Lung microvascular endothelial cell (primary cell): Measurements from ENCODE around the gene OR51B6. TPM values are rescaled to one million over a fixed set of nuclear protein-coding genes. Genes with fewer than 3 reads are reported as not detected.
"Not testable (repeated sequence)": the region's sequence is repeated elsewhere in the genome, so short reads cannot be mapped to it uniquely, and the experiment has no call there.

Source experiments
- DNase-seq, 2 donors: peaks; one replicate each; pipeline versions ENCODE4 v3.0.0 to v3.0.0-alpha.2; 2010; ENCODE audit warnings: low read depth in 2 of 2
- total RNA-seq: library from RNA; depleted of rRNA; stranded (reverse); fragments of >200 nt; gene quantifications from 2 replicates; pipeline ENCODE4 v1.2.1, GENCODE V29; 2014

OR51B6 gene
- total RNA-seq, 1 donor from 2014 or later, result not detected

DNA sequence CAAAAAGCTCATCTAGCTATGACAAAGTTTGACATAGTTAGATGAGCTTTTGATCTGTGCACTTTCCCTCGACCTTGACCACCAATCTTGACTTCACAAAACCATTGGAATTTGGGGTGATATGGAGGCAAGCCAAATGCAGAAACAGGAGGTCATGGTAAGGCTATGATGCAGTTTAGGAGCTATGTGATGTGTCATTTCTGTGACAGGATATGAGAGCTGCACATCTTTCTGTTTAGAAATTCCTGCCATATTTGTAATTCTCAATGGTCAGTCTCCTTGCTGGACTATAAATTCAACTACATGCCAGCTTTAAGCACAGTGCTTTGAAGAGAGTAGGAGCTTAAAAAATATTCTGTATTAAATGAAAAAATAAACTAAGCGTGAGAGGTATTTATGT lies 12.9 kb downstream of the OR51B6 start:
- peak; percentile 16 to 72 for DNase-seq

DNA sequence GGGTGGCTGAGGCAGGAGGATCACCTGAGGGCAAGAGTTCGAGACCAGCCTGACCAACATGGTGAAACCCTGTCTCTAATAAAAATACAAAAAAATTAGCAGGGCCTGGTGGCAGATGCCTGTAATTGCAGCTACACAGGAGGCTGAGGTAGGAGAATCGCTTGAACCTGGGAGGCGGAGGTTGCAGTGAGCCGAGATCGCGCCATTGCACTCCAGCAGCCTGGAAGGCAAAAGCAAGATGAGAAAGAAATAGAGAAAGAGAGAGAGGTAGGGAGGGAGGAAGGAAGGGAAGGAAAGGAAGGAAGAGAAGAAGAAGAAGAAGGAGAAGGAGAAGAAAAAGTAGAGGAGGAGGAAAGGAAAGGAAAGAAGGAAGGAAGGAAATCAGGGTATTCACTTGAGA lies 15.1 kb downstream of the OR51B6 start:
- DNase-seq, result not testable (repeated sequence)

DNA sequence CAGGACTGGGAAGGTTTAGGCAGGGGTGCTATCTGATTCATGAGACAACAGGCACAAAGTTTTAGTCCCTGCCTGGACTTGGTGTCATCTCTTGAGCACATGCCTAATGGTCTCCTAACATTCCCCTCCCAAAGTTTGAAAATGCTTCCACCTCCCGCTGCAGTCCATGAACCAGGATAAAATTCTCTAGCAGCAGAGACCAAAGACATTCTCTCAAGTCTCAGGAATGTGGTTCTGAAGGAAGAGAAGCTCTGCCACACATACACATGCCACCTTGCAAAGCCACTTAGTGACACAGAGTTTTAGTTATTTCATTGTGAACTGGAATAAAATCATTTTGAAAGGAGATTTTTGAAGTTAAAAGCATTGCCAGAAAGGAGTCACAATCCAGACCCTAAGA lies 15.5 kb downstream of the OR51B6 start:
- peak in 1 of 2 donors; percentile 10 for DNase-seq

DNA sequence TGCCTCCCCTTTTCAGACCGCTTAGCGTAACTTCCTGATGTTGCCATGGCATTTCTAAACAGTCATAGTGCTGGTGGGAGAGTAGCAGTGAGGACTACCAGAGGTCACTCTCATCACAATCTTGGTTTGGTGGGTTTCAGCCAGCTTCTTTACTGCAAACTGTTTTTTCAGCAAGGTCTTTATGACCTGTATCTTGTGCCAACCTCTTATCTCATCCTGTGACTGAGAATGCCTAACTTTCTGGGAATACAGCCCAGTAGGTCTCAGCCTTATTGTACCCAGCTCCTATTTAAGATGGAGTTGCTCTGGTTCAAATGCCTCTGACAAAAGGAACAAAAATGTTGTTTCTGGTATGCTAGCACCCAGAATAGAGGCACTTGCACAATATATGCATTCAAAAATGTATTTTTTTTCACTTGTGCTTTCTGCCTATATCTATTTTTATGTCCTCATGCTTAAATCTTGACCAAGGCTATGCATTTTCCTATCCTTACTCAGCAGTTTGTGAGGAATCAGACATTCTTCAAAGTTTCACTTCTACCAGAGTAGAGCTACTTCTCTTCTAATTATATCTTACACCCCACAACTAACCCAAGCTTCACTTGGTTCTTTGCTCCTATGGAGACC lies 16.3 kb downstream of the OR51B6 start:
- peak; percentile 52 to 65 for DNase-seq

DNA sequence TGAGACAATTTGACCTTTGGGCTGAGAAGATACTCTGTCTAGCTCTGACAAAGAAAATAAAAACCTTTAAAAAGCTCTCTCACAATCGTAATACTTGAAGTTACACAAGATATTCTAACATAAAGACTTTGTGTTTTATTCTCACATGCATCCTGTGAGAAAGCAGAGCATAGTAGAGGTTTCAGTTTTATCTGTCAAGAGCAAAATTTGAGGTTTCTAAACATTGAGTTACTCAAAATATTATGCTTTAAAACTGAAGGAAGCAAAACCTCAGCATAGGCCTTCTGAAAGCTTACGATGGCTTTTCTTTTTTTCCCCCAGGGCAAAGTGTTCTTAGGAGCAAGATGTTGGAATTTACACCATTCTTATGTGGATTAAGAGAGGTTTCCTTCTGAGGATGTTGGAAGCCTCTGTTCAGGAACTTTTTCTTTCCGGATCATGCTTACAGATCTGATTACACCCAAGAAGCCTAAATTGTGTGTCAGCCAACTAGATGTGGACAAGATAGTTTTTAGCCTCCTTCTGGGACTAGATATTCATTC lies 17.3 kb downstream of the OR51B6 start:
- no peak for DNase-seq

DNA sequence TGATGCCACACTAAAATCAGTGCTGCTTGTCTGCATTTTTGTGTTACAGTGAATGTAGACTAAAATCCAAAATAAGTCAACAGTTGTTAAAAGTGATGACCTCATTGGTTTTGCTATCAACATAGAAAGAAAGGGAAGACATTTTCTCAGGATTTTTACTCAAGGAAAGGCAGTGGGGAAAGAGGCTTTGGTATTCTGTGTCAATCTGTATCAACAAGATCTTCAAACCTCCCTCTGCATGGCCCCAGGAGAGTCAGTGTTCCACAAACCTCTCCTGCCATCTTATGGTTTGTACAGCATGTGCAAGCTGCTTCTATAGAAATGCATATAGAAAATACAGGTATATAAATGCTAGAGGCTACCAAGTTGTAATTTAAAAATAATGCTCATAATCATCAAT lies 18.5 kb downstream of the OR51B6 start:
- peak; percentile 27 to 47 for DNase-seq

DNA sequence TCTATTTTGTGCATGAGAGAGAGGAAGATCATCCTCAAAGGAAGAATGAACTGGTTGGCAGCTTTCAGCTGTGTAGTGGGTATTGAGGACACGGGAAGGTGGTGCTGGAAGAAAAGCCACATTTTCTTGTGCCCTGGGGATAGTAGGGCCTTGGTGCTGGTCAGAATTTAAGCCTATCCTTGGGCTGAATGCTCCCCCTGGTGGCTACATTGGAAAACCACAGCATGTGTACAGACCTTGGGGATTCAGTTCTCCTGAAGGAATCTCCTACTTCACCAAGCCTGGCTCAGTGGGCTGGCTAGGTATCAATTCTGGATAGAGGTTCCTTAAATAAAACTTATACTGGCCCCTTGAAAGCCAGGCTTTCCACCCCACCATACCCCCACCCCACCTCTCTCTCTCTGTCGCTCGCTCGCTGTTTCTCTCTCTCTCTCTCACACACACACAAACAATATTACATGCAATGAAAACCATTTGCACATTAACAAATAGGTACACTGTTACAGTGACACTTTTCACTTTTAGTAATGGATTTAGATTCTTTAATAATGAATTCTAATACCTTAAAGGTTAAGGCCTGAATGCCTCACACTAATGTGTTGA lies 29.5 kb downstream of the OR51B6 start:
- DNase-seq, result peak; percentile 71 to 76

DNA sequence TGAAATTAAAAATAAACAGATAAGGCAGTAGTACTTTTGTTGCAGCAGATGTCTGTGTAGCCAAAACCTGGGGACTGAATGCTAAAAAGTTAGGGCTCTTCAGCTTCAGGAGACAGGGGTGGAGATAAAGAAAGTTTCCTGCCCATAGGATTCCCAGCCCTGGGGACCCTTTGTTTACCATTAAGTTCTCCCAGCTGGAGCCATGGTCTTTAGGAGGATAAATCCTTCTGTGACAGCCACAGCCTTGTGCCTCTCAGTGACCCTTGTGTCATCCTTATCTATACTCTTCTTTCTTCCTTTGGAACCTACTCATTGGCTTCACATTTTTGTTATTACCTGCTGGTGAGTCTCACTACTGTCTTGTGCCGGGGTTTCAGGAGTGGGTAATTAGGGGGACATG lies 32.3 kb downstream of the OR51B6 start, which contains the start of gene OR51M1:
TSS of gene OR51M1 (plus strand) at position 237 of the 400 bp plus-strand sequence. CDS start 5,587 bp downstream, outside the sequence.
- no peak for DNase-seq

DNA sequence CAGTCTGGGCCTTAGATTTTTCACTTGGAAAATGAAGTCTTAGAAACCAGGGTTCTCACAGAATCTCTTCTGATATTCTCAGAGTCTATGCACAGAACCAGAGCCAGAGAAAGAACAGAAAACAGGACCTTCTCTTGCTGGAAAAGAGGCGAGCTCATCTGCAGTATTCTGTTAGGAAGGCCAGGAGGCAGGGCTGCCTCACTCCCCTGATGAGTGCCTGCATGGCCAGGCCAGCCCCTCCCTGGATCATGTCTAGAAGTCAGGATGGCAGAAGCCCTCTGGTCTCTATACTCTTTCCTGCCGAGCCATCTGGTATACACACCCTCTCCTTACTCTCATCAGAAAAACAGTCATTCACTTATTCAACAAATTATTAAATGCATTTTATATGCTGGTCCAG lies 33.0 kb downstream of the OR51B6 start:
- DNase-seq, result no peak

DNA sequence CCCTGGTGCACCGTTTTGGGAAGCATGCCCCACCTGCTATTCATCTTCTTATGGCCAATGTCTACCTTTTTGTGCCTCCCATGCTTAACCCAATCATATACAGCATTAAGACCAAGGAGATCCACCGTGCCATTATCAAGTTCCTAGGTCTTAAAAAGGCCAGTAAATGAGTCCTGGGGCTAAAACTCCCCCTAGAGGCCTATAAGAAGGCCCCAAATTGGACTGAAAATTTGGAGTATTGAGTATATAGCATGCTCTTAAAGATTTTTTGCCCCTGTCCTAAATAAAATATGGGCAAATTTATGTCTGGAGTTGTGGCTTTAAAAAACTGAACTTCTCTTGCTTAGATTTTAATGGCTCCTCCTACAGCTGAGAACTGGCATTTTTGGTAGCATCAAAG lies 38.9 kb downstream of the OR51B6 start:
- DNase-seq, result no peak

DNA sequence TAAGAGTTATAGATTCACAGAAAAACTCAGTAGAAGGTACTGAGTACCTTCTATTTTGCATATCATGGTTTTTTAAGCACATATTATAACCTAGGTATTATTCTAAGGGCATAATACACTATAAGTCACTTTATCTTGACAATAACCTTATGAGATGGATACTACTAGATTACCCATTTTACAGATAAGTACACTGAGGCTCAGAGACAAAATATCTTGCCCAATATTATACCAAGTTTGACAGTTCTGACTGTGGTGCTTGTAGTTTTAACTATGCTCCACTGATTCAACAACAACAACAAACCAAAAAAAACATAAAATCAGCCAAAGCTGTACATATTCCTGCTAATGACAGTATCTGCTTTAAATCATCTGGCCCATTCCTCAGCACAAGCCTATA lies 42.8 kb downstream of the OR51B6 start:
- no peak for DNase-seq

DNA sequence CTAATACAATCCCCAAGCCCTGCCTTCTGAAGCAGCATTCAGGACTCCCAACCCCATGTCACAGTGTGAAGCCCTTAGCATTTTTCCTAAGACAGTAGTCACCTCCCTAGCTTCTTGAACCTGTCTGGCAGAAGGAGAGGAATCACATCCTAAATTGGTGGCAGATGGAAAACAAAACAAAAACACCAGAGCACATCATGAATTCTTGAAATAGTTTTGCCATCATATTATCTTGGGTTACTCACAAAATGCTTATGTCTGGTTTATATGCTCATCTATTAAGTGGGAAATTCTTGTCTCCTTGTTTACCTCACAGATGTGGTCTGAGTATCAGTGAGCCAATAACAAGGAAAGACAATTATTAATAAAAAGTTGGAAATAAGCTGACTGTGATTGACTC lies 47.6 kb downstream of the OR51B6 start:
- no peak for DNase-seq

Other genes starting within 250 kb of the OR51B6 start
- gene OR52A5, start 213.2 kb upstream of the OR51B6 start, total RNA-seq, result not detected in 2 replicates
- not detected in 2 replicates for gene OR52A1, start 196.8 kb upstream of the OR51B6 start, total RNA-seq
- gene OR51V1, start 150.8 kb upstream of the OR51B6 start, total RNA-seq, result not detected in 2 replicates
- not detected in 2 replicates for gene HBB, start 124.4 kb upstream of the OR51B6 start, total RNA-seq
- gene HBD, start 117.0 kb upstream of the OR51B6 start, total RNA-seq, result not detected in 2 replicates
- gene HBG1, start 101.7 kb upstream of the OR51B6 start, total RNA-seq, result not detected in 2 replicates
- not detected in 2 replicates for gene HBG2, start 96.7 kb upstream of the OR51B6 start, total RNA-seq
- gene HBE1, start 81.6 kb upstream of the OR51B6 start, total RNA-seq, result 0.22 TPM in 1 of 2 replicates, not detected in the other
- gene OR51B4, start 49.6 kb upstream of the OR51B6 start, total RNA-seq, result not detected in 2 replicates
- not detected in 2 replicates for gene OR51B2, start 27.2 kb upstream of the OR51B6 start, total RNA-seq
- gene OR51B5, start 8.0 kb upstream of the OR51B6 start, total RNA-seq, result not detected in 2 replicates
- gene OR51M1, start 32.3 kb downstream of the OR51B6 start, total RNA-seq, result not detected in 2 replicates
- not detected in 2 replicates for gene OR51Q1, start 70.6 kb downstream of the OR51B6 start, total RNA-seq
- gene OR51I1, start 90.0 kb downstream of the OR51B6 start, total RNA-seq, result not detected in 2 replicates
- not detected in 2 replicates for gene OR51I2, start 97.8 kb downstream of the OR51B6 start, total RNA-seq
- not detected in 2 replicates for gene OR52D1, start 137.2 kb downstream of the OR51B6 start, total RNA-seq
- gene UBQLN3, start 158.4 kb downstream of the OR51B6 start, total RNA-seq, result not detected in 2 replicates
- under 0.01 TPM in 1 of 2 replicates, not detected in the other for gene UBQLNL, start 165.2 kb downstream of the OR51B6 start, total RNA-seq
- under 0.01 TPM in 1 of 2 replicates, not detected in the other for gene OR52H1, start 197.0 kb downstream of the OR51B6 start, total RNA-seq
- gene OR52B6, start 229.4 kb downstream of the OR51B6 start, total RNA-seq, result not detected in 2 replicates
- 0.99 and 3.3 TPM in 2 replicates for gene TRIM6, start 245.1 kb downstream of the OR51B6 start, total RNA-seq